Fibroblast of pulmonary artery (primary cell): ENCODE data around the gene NRSN2.
"Not testable (repeated sequence)": the region's sequence is repeated elsewhere in the genome, so short reads cannot be mapped to it uniquely, and the experiment has no call there.

Experiments
- DNase-seq: peaks from one replicate; pipeline ENCODE4 v3.0.0-alpha.2; 2010; ENCODE audit warnings: low read depth
- H3K4me3 ChIP-seq: replicated peaks from 2 replicates; pipeline ENCODE4 v1.5.1; 2011; ENCODE audit warnings: low read depth, mild to moderate bottlenecking, control low read depth, low read length, moderate library complexity
- TF ChIP-seq, protein P1 (sequence below): IDR thresholded peaks from 2 replicates; pipeline ENCODE4 v1.5.1; 2011; ENCODE audit warnings: mild to moderate bottlenecking, control low read depth, low read length, inconsistent platforms; ENCODE audit errors: missing control alignments

Gene NRSN2

DNA sequence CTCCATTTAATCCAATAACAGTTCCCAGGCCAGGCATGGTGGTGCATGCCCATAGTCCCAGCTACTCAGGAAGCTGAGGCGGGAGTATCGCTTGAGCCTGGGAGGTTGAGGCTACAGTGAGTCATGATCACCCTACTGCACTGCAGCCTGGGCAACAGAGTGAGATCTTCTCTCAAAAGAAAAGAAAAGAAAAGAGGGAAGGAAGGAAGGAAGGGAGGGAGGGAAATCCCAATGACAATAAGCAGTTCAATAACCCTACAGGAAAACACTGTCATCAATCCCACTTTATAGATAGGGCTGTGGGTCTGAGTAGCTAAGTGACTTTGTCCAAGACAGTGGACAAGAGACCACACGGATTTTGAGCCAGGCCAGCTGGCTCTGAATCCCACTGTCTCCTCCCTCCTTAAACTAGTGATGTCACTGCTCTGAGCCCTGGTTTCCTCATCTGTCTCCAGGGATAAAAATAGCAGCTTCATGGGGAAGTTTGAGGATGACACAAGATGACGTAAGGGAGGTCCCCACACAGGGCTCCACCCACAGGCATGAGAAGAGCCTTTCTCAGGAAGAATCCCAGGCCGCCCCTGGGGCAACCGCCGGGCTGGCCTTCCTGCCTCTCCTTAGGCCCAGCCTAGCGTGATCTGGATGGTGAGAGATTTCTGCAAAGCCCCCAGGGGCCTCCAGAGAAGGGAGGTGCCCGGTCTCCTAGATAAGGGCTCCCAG, 26.4 kb downstream of the NRSN2 start:
- TF ChIP-seq, protein P1, sequence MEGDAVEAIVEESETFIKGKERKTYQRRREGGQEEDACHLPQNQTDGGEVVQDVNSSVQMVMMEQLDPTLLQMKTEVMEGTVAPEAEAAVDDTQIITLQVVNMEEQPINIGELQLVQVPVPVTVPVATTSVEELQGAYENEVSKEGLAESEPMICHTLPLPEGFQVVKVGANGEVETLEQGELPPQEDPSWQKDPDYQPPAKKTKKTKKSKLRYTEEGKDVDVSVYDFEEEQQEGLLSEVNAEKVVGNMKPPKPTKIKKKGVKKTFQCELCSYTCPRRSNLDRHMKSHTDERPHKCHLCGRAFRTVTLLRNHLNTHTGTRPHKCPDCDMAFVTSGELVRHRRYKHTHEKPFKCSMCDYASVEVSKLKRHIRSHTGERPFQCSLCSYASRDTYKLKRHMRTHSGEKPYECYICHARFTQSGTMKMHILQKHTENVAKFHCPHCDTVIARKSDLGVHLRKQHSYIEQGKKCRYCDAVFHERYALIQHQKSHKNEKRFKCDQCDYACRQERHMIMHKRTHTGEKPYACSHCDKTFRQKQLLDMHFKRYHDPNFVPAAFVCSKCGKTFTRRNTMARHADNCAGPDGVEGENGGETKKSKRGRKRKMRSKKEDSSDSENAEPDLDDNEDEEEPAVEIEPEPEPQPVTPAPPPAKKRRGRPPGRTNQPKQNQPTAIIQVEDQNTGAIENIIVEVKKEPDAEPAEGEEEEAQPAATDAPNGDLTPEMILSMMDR, result no peak
- no peak overlapping the region for H3K4me3 ChIP-seq
- peak; percentile 98 for DNase-seq

GRCh38 chr20:375265-375889, 28.5 kb downstream of the NRSN2 start:
- no peak for DNase-seq
- no peak overlapping the region for H3K4me3 ChIP-seq
- TF ChIP-seq, protein P1, result no peak

GRCh38 chr20:376089-376488, 29.2 kb downstream of the NRSN2 start:
- no peak for DNase-seq
- TF ChIP-seq, protein P1, result no peak
- H3K4me3 ChIP-seq, result no peak overlapping the region

GRCh38 chr20:376750-377149, 29.8 kb downstream of the NRSN2 start:
- no peak overlapping the region for H3K4me3 ChIP-seq
- TF ChIP-seq, protein P1, result no peak
- DNase-seq, result no peak

- not testable (repeated sequence) for DNase-seq, H3K4me3 ChIP-seq
Observed at GRCh38 chr20:377578-377977, 30.7 kb downstream of the NRSN2 start.

DNA sequence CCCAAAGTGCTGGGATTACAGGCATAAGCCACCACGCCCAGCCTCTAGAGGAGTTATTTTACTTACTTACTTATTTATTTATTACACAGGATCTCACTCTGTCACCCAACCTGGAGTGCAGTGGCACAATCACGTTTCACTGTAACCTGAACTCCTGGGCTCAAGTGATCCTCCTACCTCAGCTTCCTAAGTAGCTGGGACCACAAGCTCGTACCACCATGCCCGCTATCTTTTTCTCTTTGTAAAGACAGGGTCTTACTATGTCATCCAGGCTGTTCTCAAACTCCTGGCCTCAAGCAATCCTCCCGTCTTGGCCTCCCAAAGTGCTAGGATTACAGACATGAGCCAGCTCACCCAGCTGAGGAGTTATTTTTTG, 32.0 kb downstream of the NRSN2 start:
- H3K4me3 ChIP-seq, result no peak overlapping the region
- TF ChIP-seq, protein P1, result no peak
- no peak for DNase-seq

- TF ChIP-seq, protein P1, result peak; percentile 5
- H3K4me3 ChIP-seq, result peak overlapping the region; percentile 67
- DNase-seq, result peak; percentile 69
Observed at GRCh38 chr20:380763-381580, 34.1 kb downstream of the NRSN2 start.
